K562 treated with DMSO at 1 percent for 48 hours (cell line): ENCODE measurements around the gene TMEM25. TPM values are rescaled to one million over a fixed set of nuclear protein-coding genes. Genes with fewer than 3 reads are reported as not detected.

ENCODE experiments used
- total RNA-seq: library from RNA; unstranded; fragments of 300-600 nt; gene quantifications from 2 replicates; pipeline ENCODE4 v1.2.3, GENCODE V29; 2022; ENCODE audit warnings: low replicate concordance; ENCODE audit errors: extremely low read depth

TMEM25 gene
- total RNA-seq = not detected in 2 replicates

GRCh38 chr11:118530683-118531596 is at the start of gene TMEM25:
Gene TMEM25, plus strand, starts transcription at chr11:118531192. Its CDS starts 610 bp downstream, at chr11:118531802.

GRCh38 chr11:118527109-118527508 is 3.9 kb upstream of the TMEM25 start, which contains the start of gene TTC36:
Gene TTC36, plus strand, starts transcription at chr11:118527474. Its CDS starts 21 bp downstream, at chr11:118527495.

GRCh38 chr11:118572061-118572980 is 41.3 kb downstream of the TMEM25 start, which contains the start of gene ARCN1:
Gene ARCN1, plus strand, starts transcription at chr11:118572409. Its CDS starts 139 bp downstream, at chr11:118572548.

Other genes starting within 250 kb of the TMEM25 start
- not detected in 2 replicates for gene CD3E, start 226.5 kb upstream of the TMEM25 start, total RNA-seq
- gene CD3D, start 188.5 kb upstream of the TMEM25 start, total RNA-seq = not detected in 2 replicates
- gene CD3G, start 186.8 kb upstream of the TMEM25 start, total RNA-seq = not detected in 2 replicates
- not detected in 2 replicates for gene UBE4A, start 171.6 kb upstream of the TMEM25 start, total RNA-seq
- gene ATP5MG, start 129.6 kb upstream of the TMEM25 start, total RNA-seq = not detected in 2 replicates
- not detected in 2 replicates for gene KMT2A, start 94.7 kb upstream of the TMEM25 start, total RNA-seq
- gene TTC36, start 3.7 kb upstream of the TMEM25 start, total RNA-seq = not detected in 2 replicates
- not detected in 2 replicates for gene IFT46, start 34.7 kb downstream of the TMEM25 start, total RNA-seq
- 94.5 TPM in 1 of 2 replicates, not detected in the other for gene ARCN1, start 41.2 kb downstream of the TMEM25 start, total RNA-seq
- gene PHLDB1, start 76.4 kb downstream of the TMEM25 start, total RNA-seq = not detected in 2 replicates
- gene TREH, start 148.5 kb downstream of the TMEM25 start, total RNA-seq = not detected in 2 replicates